Kidney epithelial cell (primary cell): ENCODE results near the gene VNN1. TPM values are rescaled to one million over a fixed set of nuclear protein-coding genes. Genes with fewer than 3 reads are reported as not detected.

Experiments
- DNase-seq: peaks from one replicate; pipeline ENCODE4 v3.0.0-alpha.2; 2010; ENCODE audit warnings: low read depth
- H3K27me3 ChIP-seq: 2 replicates; pipeline ENCODE4 v1.6.0; 2011; ENCODE audit warnings: low read length; ENCODE audit not compliant: control insufficient read depth, insufficient read depth
- H3K36me3 ChIP-seq: 2 replicates; pipeline ENCODE4 v1.5.1; 2011; ENCODE audit warnings: low read length; ENCODE audit not compliant: control insufficient read depth, insufficient read depth
- H3K4me3 ChIP-seq: 2 replicates; pipeline ENCODE4 v1.5.1; 2011; ENCODE audit warnings: low read depth, mild to moderate bottlenecking, control low read depth, low read length
- CTCF ChIP-seq: IDR thresholded peaks from 2 replicates; pipeline ENCODE4 v1.5.1; 2011; ENCODE audit warnings: mild to moderate bottlenecking, moderate library complexity, low read length, control low read depth, inconsistent platforms; ENCODE audit not compliant: insufficient read depth, poor library complexity, severe bottlenecking
- total RNA-seq: library from RNA; depleted of rRNA; stranded (reverse); fragments of >200 nt; gene quantifications from 2 replicates; pipeline ENCODE4 v1.2.3, GENCODE V29; 2015

The VNN1 gene
- total RNA-seq, 1 donor from 2014 or later: 0.21 TPM

- no peak for DNase-seq
- Histone ChIP-seq H3K36me3 (no peaks in the 10 kb centered on the region), H3K4me3 (no peak overlapping the region), H3K27me3 (no peaks in the 10 kb centered on the region)
- no peak for TF ChIP-seq CTCF
Observed at GRCh38 chr6:132751306-132751705, 37.5 kb upstream of the VNN1 start.

GRCh38 chr6:132750455-132751248 is 36.8 kb upstream of the VNN1 start:
- Histone ChIP-seq H3K36me3 (no peaks in the 10 kb centered on the region), H3K4me3 (no peak overlapping the region)
- DNase-seq: no peak

GRCh38 chr6:132749111-132749510 is 35.3 kb upstream of the VNN1 start:
- DNase-seq: no peak
- Histone ChIP-seq H3K27me3 (no peaks in the 10 kb centered on the region), H3K4me3 (no peak overlapping the region), H3K36me3 (no peaks in the 10 kb centered on the region)
- no peak for TF ChIP-seq CTCF

More at GRCh38 chr6:132750455-132751248, 36.8 kb upstream of the VNN1 start:
- no peak for TF ChIP-seq CTCF
- H3K27me3 ChIP-seq: no peaks in the 10 kb centered on the region

GRCh38 chr6:132748446-132748845 is 34.6 kb upstream of the VNN1 start:
- Histone ChIP-seq H3K36me3 (no peaks in the 10 kb centered on the region), H3K27me3 (no peaks in the 10 kb centered on the region), H3K4me3 (no peak overlapping the region)
- TF ChIP-seq CTCF: no peak
- DNase-seq: no peak

GRCh38 chr6:132746048-132746447 is 32.2 kb upstream of the VNN1 start:
- no peaks in the 10 kb centered on the region for H3K36me3 ChIP-seq
- no peak for TF ChIP-seq CTCF
- no peak for DNase-seq

GRCh38 chr6:132742495-132742894 is 28.6 kb upstream of the VNN1 start:
- TF ChIP-seq CTCF: no peak
- H3K4me3 ChIP-seq: no peak overlapping the region
- no peaks in the 10 kb centered on the region for H3K27me3 ChIP-seq
- DNase-seq: no peak
- H3K36me3 ChIP-seq: no peaks in the 10 kb centered on the region

More at GRCh38 chr6:132746048-132746447, 32.2 kb upstream of the VNN1 start:
- no peak overlapping the region for H3K4me3 ChIP-seq
- H3K27me3 ChIP-seq: no peaks in the 10 kb centered on the region
